Stimulated activated CD4-positive, alpha-beta T cell treated with anti-CD3 and anti-CD28 coated beads, Interleukin-4, amount 100 ng/mL, for 4 hours (primary cell): ENCODE results near the gene PDXDC1.
A peak's percentile ranks its signal among the peaks of the same experiment; 100 is the strongest.
"Not testable (repeated sequence)": the region's sequence is repeated elsewhere in the genome, so short reads cannot be mapped to it uniquely, and the experiment has no call there.

Source experiments
- DNase-seq, 2 experiments: peaks; one replicate each; pipeline ENCODE4 v3.0.0-alpha.2; 2020

PDXDC1 gene

DNA sequence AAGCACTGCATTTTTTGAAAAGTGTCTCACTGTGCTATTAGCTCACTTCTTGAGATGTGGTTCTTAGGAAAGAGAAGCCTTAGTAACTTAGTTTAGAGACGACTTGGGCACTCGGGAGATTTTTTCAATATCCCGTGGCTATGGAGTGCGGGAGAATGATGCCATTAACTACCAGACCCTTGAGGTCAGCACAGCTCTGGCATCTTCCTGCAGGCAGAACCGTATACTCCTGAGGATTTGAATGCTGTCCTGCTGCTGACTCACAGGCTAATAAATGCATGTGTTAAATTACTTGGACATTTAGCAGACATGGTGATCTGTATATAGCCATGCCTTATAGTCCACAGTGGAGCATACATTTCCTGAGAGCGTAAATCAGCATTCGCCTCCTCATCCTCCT lies 46.6 kb downstream of the PDXDC1 start:
- DNase-seq = not testable (repeated sequence)

DNA sequence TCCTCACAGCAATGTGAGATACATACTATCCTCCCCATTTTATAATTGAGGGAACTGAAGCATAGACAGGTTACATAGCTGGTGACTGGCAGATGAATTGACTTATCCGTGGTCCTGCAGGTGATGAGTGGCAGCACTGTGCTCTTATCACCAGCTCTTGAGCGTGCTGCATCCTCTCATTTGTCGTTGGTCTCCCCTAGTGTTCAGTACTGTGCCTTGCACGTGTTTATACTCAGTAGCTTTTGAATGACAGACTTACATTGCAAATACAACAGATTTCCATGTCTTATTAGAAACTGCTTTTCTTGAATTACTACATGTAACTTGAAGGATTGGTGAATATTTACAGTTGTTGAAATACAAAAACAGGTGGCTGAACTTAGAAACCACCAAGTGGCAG lies 47.4 kb downstream of the PDXDC1 start:
- DNase-seq = peak in 1 of 2 experiments; percentile 44

DNA sequence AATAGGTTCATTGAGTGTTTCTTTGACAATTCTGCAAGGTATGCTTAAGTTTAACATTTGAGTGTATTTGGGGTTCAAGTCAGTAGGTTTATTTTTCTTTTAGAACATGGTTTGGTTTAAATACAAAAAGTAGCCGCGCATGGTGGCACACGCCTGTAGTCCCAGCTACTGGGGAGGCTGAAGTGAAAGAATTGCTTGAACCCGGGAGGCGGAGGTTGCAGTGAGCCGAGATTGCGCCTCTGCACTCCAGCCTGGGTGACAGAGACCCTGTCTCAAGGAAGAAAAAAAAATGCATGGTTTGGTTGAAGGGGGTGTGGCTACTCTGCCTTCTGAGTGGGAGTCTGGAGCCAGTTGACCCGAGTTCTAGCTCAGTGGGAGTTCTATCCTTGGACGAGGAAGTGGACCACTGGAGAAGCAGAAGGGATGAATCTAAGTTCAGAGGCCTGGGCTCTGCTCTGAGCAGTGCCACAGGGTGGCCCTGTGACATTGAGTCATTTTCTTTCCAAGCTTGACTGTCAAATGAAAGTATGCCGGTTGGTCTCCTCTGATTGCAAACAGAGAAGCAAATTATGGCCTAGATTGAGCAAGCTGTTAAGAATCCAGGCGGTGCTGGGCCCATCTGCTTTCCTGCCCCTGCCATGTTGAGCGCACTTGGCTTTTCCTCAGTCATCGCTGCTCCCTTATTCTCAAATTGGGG lies 48.7 kb downstream of the PDXDC1 start:
- DNase-seq = not testable (repeated sequence)

GRCh38 chr16:15024858-15025199 lies 50.0 kb downstream of the PDXDC1 start:
- DNase-seq = not testable (repeated sequence)

GRCh38 chr16:15025234-15025951 lies 50.6 kb downstream of the PDXDC1 start:
- DNase-seq = not testable (repeated sequence)

DNA sequence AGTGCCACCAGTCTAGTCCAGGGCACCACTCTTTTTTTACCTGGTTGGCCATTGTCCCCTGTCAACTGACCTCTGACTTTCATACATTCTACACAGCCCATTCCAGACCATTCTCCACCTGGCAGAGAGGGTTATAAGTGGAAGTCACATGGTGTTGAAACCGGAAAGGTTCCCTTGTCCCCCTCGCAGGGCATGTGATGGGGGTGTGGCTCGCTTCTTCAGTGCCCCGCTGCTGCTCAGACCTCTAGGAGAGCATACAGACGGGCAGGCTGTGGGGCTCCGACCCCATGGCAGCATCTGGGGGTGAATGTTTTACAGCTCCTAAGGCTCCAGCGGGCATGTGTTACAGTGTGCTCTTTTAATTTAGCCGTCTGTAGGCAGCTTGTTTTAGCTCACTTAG lies 52.2 kb downstream of the PDXDC1 start:
- not testable (repeated sequence) for DNase-seq

- DNase-seq = not testable (repeated sequence)
These were observed 52.9 kb downstream of the PDXDC1 start for GRCh38 chr16:15027503-15028344.

DNA sequence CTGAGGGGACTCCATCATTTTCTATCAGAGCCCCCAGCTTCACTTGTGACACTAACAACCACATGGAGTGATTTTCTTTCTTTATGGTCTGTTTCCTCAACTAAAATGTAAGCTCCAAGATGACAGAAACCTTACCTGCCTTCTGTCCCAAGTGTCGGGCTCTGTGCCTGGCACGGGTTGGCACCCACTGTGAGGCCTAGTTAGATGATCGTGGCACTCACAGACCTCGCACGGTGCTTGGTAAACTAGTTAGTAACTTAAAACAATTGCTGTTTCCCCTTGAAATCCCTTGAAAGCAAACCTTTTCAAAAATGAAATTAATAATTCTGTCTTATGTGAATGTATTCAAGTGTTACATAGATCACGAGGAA lies 53.5 kb downstream of the PDXDC1 start:
- DNase-seq = not testable (repeated sequence)

GRCh38 chr16:15028801-15029698 lies 54.2 kb downstream of the PDXDC1 start:
- not testable (repeated sequence) for DNase-seq

- DNase-seq = not testable (repeated sequence)
These were observed 54.9 kb downstream of the PDXDC1 start for GRCh38 chr16:15029749-15030148.

DNA sequence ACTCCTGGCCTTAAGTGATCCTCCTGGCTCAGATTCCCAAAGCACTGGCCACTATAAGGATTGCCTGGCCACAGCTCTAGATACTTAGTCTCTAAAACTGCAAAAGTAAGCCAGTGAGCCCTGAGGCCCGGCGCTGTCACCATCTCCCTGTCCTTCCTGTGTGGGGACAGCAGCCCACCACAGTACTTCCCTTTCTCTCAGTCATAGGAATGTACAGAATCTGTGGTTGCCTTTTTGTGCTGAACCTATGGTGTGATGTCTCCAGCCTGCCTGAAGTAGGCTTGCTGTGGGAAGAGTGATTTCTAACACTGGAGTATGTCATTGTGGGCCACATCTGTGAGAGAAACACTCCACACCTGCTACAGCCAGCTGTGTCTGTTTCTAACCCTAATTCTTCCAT lies 56.4 kb downstream of the PDXDC1 start:
- no peak for DNase-seq

- DNase-seq = no peak
These were observed 56.8 kb downstream of the PDXDC1 start for GRCh38 chr16:15031586-15031985.

GRCh38 chr16:15032547-15033308 lies 57.9 kb downstream of the PDXDC1 start:
- DNase-seq = no peak

GRCh38 chr16:15033309-15033707 lies 58.5 kb downstream of the PDXDC1 start:
- DNase-seq = no peak

DNA sequence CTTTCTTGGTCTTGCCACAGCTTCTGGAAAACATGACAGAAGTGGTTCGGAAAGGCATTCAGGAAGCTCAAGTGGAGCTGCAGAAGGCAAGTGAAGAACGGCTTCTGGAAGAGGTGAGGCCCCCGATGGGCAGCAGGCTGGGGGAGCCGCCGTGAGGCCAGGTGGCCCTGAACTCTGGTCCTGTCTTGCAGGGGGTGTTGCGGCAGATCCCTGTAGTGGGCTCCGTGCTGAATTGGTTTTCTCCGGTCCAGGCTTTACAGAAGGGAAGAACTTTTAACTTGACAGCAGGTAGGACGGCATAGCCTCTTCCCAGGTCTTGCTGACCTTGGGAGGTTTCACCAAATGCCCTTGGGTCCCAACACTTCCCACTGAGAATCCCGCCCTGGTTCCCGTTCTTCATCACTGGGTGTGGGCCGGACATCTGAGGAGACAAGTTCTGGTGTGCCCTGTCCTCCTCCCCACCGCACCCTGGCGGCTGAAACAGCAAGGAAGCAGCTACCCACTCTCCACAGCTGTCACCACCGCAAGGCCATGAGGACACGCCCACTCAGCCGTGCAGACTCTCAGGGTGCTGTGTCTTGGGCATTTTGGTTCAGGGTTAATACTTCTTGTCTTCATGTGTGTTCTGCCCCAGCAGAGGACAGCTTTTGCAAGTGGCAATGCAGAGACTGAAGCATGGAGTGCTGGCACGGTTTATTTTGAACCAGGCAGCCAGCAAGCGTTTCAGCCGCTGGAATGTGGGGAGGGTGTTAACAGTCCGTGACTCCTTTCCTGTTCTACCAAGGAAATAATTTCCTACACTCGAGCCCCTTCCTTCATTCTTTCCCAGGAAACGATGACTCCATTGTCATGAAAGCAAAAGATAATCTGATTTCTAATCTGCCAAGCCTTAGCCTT lies 59.7 kb downstream of the PDXDC1 start:
- DNase-seq = no peak

- DNase-seq = no peak
These were observed 60.4 kb downstream of the PDXDC1 start for GRCh38 chr16:15035163-15035729.

DNA sequence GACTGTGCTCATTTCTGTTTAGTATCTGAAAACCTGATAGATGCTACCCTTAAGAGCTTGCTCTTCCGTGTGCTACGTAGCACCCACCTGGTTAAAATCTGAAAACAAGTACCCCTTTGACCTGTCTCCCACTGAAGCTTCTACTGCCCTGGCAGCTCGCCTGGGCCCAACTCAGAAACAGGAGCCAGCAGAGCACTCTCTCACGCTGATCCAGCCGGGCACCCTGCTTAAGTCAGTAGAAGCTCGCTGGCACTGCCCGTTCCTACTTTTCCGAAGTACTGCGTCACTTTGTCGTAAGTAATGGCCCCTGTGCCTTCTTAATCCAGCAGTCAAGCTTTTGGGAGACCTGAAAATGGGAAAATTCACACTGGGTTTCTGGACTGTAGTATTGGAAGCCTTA lies 62.2 kb downstream of the PDXDC1 start:
- DNase-seq = no peak

DNA sequence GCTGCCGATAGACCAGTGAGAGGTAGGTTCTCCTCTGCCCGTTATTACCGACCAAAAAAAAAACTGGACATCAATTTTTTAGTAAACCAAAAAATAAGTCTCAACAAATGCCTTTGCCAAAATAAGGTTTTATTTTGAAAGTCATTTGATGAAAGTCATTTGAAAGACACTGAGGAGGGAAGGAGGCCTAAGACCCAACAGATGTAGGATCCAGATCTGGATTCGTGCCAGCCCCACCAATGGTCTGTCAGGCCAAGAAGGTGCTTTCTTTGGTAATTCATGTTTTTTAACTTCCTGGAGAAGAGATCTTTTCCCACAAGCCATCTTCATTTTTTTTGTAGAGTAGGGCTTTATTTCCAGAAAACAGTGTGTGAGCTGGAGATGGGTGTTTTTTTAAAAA lies 62.9 kb downstream of the PDXDC1 start:
- DNase-seq = no peak

DNA sequence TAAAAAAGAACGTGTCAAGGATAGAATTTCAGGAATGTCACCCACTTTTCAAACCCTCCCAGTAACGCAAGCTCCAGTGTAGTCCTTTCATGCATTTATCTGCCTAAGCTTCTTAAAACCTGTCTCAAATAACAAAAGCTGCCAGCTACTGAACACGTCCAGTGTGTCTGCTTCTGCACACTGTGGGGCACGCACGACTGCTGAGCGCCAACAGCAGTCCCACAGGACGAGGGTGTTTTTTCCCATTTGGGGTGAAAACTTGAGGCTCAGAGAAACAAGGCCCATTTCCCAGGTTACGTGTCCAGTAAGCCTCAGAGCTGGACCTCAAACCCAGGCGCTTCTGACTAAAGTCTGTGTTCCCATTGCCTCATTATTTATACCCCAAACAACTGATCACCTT lies 63.9 kb downstream of the PDXDC1 start:
- DNase-seq = no peak

GRCh38 chr16:15041271-15042004 lies 66.6 kb downstream of the PDXDC1 start:
- no peak for DNase-seq
